GM20431 (cell line): ENCODE data around the gene TSHZ2.

Source experiments
- in situ Hi-C: fragments of 300-500 bp; cut with MseI, MboI; formaldehyde crosslinking; loops from one replicate; pipeline ENCODE4 v1.15.0; 2020; ENCODE audit warnings: low sequenced_read_pairs; ENCODE audit not compliant: unreplicated experiment

Gene TSHZ2, protein sequence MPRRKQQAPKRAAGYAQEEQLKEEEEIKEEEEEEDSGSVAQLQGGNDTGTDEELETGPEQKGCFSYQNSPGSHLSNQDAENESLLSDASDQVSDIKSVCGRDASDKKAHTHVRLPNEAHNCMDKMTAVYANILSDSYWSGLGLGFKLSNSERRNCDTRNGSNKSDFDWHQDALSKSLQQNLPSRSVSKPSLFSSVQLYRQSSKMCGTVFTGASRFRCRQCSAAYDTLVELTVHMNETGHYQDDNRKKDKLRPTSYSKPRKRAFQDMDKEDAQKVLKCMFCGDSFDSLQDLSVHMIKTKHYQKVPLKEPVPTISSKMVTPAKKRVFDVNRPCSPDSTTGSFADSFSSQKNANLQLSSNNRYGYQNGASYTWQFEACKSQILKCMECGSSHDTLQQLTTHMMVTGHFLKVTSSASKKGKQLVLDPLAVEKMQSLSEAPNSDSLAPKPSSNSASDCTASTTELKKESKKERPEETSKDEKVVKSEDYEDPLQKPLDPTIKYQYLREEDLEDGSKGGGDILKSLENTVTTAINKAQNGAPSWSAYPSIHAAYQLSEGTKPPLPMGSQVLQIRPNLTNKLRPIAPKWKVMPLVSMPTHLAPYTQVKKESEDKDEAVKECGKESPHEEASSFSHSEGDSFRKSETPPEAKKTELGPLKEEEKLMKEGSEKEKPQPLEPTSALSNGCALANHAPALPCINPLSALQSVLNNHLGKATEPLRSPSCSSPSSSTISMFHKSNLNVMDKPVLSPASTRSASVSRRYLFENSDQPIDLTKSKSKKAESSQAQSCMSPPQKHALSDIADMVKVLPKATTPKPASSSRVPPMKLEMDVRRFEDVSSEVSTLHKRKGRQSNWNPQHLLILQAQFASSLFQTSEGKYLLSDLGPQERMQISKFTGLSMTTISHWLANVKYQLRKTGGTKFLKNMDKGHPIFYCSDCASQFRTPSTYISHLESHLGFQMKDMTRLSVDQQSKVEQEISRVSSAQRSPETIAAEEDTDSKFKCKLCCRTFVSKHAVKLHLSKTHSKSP (N-terminal part only)

DNA sequence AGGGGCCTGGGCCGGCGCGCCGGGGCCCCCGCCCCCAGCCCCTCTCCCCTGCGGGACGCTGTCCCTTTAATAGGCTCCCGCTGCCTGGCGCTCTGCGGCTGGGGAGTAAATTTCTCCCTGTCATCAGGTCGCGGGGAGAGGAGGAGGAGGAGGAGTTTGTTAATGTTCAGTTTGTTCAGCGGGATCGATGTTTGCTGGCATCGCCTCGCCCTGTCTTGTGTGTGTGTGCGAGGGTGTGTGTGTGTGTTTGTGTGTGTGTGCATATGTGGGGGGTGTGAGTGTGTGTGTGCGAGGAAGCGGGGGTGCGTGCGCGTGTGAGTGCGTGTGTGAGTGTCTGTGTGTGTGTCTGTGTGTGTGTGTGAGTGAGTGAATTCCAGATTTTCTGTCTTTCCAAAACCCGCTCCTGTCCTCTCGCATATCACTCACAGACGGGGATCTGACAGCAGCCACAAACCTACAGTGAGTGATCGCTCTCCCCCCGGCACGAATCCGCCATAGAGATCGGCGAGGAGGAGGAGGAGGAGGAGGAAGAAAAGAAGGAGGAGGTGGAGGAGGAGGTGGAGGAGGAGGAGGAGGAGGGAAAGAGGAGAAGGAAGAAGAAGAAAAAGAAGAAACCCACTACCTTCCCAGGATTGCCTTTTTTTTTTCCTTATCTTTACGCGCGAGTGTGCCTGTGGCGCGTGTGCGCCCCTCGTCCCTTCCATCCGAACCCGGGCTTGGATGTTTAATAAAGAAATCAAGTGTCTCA lies at the start of gene TSHZ2:
TSS of gene TSHZ2 (plus strand) at position 169 of the 748 bp plus-strand sequence. CDS start 936 bp downstream, outside the sequence.
- in situ Hi-C loops = no loop called here

DNA sequence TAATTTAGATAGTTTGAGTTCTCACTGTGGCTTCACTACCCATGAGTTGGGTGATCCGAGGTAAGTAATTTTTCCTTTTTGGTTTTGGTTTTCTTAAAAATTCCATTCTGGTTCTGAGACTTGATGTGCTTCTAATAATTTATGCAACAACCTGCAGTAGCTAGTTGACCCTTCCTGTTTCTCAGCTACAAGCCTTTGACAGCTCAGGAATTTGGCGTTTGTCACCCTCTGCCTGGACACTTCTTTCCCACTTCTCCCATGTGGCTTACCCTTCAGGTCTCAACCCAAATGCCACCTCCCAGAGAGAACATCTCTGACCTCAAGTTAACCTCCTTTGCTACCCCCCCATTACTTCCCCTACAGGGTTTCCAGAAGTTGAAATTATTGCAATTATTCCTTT lies 49.7 kb upstream of the TSHZ2 start:
- in situ Hi-C loops = no loop called here

DNA sequence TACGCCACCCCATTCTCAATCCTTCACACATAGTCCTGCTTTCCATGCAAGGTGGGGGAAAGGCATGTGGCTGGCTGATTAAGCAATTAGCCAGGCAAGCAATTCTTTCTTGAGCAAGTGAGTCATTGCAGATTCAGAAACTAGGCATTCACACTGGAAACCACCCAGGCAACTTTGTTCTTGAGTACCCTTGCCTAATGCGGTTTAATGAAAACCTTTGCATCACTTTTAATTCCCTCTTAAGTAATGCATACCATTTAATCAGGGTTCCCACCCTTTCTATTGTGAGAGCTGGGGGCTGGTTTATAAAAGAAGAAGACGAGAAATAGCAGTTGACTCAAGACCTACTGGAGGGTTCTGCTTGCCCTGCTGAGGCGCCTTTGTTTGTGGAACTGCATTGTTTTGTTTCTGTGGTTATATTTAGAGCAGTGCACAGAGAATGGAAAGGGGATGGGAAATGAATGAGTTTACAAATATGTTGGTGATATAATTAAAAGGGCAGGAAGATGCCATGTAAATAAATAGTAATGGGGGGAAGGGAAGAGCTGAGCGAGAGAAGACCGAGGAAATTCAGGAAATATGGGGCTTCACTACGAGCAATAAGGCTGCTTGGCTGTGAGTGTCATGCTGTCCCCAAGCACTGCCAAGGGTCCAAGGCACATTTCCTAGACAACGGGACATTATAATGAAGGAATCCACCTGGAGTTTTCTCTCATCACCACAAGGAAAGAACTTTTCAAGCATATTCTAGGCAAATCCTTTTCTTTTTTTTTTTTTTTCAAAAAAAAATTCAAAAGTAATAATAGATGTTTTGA lies 48.8 kb upstream of the TSHZ2 start:
- in situ Hi-C loops = no loop called here

DNA sequence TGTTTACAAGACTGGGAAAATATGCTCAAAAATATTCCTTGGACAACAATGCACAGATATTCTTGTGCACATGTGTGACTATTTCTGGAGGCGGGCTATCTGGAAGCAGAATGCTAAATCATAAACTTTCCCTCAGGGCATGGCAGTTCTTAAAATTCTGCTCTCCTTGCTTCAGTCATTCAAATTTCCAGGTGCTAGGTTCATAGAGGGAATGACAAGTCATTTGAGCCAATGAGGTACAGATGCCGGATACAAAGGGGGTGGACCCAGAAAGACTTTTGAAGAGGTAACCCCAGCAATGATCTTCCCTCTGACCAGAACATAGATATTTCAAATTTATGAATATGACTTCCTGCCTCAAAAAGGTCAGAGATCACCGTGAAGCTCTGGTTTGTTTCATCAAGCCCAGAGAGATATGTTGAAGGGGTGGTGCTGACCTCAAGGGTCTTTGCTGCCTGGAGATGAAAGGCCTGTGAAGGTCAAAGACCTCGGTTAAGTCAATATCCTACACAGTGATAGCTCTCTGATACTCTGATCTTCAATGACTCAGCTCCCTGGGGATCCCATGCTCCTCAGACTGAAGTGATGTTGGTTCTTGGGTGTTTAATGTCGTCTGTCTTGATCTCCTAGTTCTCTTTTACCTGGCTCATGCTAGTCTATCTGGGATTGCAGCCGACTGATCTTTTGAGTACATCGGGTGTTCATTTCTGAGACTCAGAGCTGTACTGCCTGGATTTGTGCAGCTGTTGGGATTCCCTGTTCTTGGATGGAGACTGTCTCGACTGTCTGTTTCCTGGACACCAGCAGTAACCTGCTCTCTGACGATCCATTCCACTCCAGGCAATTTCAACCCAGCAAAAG lies 47.5 kb upstream of the TSHZ2 start:
- in situ Hi-C loops = no loop called here

DNA sequence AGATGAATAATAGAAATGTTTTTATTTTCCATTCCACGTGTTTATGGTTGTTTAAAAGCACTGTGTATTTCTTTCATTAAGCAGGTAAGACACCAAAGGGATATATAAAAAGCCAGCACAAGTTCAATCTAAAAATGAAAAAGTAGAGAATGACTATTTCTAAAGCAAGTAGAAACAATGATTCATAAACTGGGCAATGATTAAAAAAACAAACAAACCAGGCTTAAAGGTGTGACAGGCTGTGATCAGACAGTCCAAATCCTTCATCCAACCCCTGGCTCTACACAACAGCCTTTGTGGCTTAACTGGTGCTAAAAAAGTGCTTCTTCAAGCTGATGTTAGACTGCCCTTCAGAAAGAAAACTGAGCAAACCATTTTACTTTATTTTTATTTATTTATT lies 45.7 kb upstream of the TSHZ2 start:
- in situ Hi-C loops = no loop called here

DNA sequence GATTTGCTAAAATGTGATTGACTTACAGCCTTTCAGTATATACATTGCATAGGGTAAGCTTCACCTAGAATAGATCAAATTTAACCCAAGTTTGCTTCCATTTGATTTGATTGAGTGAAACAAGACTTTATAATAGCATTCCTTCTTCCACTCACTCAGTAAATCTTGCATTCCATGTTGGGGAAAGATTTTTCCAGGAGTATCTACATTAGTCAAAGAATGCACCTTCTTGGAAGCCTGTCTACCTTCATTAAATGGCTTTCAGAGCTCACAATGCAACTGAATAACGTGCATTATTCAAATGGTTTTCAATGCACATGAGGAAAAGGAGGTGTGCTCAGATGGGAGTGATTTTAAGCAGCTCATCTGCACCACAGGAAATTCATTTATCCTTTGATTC lies 38.3 kb upstream of the TSHZ2 start:
- in situ Hi-C loops = no loop called here

DNA sequence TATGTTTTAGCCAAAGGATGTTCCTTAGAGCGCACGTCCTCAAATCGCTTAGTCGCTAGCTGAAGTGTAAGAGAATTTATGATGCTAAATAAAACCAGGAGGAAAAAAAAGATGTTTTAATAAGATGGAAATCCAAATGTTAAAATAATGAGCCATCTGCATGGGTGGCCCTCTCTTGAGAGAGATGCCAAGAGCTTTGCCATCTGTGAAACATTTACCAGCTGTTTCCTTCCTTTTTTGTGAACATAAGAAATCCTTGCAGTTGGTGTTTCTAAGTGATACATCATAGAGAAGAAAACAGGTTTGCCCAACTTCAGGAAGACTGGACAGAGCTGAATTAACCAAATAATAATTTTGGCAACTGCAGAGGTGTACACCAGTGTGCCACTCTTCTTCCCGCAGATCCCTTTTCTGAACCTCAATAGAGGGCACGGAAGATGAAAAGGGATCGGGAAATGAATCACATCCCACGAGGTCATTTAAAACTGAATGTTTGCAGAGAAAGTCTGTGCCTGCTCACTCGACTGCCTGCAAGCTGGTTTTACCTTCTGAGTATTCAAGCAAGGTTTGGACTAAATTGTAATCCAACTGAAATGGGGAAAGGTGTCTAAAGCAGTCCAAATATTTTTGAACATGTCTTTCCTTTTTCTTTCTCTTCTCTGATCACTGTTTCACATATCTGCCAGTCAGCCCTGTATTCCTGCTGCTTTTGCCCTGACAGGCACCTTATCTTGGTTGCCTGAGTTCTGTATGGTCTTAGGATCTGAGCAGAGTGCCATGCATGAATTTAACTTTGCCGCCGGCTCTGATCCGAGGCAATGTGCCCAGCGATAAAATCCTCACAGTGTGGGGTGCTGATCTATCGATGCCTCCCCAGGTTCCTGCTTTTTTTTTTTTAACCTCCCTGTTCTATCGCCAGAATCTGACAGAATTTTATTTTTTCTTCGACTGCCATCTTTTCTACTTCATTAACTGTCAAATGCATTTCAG lies 35.5 kb upstream of the TSHZ2 start:
- in situ Hi-C loops = no loop called here

DNA sequence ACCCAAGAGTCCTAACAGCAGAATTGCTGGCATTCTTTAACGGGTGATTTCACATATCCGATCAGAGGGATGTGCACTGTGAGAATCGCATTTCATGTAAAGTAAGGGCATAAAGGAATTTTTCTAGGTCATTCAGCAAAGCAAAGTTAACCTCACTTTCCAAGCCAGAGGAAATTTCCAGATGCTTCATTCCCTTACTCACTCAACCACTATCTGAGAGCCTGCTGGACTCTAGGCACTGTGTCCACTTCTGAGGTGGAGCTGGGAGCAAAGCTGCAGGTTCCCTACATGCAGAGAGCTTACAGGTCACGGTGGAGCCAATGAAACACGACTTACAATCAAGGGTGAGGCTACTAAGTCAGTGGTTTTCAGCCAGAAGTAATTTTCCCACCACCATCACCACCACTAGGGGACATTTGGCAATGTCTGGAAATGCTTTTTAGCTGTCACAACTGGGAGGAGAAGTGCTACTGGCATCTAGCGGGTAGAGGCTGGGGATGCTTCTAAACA lies 34.5 kb upstream of the TSHZ2 start:
- in situ Hi-C loops = no loop called here

DNA sequence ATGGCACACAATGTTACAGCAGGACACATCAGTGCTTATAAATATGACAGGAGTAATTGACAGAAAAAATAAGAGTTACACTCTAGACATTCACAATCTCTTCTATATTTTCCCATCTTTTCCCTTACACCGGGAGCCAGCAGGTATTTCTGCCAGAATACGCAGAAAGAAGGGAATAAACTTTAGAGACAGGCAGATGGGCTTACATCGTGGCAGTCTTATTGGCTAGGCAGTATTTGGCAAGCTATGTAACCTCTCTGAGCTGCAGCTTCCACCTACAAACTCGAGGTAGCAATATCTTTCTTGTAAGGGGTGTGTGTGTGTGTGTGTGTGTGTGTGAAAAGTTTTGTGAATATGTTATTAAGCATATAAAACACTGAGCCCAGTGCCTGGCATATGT lies 33.0 kb upstream of the TSHZ2 start:
- in situ Hi-C loops = no loop called here

DNA sequence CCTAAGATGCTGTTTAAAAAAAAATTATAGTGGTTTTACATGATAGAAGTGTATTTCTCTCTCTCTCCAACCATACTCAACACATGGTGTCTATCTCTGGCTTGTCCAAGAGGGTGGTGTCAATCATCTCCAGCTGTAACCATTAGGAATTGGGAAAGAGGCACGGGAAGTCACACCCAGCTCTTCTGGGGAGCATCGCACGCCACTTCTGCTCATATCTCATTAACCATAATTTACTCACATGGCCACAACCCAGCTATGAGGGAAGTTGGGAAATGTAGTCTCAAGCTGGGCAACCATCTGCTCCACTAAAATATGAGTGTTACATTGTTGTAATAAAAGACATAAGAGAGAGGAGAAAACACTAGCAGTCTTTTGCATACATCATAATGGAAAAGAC lies 30.4 kb upstream of the TSHZ2 start:
- in situ Hi-C loops = no loop called here

DNA sequence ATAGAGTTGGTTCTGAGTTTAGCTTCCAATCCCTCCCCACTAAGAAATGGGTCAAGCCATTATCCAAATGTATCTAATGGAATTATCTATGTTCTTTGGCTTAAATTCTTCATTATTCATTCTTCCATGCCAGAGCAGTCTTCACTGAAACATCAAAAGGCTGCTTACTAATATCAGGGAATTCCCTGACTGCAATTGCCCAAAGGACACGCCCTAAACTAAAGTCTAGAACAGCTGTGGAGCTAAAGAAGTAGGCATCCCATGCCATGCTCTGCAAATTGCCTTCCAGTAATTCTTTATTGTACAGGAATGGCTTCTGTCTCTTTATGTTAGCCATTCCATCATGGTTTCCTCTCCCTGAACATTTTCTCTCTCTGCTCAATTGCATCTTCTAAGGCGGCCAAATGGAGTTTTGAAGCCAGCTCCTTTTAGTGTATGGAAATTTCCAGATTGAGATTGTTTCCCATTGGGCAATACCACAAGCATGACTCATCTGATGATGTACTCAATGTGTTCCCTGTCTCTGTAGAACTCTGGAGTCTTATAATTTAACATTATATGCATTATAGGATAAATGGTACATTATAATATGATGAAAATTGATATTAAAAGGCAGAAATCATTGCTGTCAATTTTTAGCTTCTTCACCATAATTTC lies 28.8 kb upstream of the TSHZ2 start:
- in situ Hi-C loops = no loop called here

DNA sequence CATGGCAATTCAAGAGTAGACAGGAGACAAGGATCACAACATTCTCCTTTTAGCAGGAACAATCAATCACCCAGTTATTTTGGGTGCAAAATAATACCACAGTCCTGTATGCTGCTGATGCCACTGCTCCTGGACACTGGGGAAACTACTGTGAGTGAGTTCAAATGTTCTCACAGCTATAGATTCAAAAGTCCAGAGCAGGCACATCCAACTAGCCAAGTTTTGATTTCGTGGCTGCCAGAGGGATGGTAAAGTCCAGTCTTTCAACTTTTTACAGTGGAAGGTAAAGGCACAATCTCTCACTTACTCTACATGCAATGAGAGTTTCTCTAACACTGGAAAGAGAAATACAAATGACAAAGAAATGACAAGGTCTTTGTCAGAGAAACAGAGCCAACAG lies 26.9 kb upstream of the TSHZ2 start:
- in situ Hi-C loops = no loop called here

DNA sequence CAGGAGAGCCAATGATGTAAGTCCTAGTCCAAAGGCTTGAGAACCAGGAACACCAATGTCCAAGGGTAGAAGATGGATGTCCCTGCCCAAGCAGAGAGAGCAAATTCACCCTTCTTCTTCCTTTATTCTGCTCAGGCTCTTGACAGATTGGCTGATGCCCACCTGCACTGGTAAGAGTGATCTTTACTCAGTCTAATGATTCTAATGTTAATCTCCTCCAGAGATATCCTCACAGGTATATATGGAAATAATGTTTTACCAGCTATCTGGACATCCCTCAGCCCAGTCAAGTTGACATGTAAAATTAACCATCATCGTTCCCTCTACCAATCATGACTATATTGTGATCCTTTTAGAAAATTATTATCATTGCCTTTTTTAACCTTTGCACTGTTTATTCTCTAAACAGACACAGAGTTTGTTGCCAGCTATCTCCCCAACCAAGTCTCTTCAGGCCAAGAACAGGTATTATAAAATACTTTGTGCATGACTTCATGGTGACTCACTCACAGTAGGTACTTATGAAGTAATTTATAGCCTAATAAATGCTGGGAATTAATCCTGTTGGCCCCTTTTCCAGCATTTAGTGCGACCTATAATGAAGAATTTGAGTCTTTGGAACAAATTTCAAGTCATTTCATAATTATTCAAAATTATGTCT lies 26.2 kb upstream of the TSHZ2 start:
- in situ Hi-C loops = no loop called here

DNA sequence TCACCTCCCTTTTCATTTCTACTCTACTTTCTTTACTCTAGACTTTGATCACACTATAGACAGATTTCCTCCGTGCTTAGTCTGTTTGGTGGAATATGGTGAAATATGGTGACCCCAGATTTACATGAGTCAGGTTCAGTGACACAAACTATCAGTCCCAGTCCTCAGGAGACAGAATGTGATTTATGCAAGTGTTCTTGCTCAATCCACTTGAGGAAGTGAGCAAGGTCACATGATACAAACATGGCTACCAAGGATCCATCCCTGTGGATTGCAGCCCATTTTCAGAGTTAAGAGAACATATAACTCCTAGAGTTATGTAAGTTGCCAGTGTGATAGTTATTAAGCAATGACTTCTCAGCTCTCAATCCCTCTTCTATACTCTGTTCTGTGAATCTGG lies 23.7 kb upstream of the TSHZ2 start:
- in situ Hi-C loops = no loop called here

DNA sequence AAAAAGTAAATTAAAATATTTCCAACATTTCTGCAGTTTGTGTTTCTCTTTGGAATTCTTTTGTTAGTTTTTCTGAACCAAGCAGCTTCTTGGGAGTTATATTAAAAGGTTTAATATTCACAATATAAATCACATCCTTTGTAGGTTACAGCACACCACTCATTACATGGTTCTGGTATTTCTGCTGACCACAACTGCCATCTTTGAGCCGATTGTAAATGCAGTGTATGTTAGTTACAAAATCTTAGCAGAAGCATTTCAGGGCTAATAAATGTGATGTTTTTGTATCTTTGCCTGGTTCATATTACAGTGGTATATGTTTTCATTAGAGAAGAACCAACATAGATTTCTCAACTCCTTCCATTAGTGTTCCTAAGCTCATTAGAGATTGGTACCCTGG lies 19.1 kb upstream of the TSHZ2 start:
- in situ Hi-C loops = no loop called here

DNA sequence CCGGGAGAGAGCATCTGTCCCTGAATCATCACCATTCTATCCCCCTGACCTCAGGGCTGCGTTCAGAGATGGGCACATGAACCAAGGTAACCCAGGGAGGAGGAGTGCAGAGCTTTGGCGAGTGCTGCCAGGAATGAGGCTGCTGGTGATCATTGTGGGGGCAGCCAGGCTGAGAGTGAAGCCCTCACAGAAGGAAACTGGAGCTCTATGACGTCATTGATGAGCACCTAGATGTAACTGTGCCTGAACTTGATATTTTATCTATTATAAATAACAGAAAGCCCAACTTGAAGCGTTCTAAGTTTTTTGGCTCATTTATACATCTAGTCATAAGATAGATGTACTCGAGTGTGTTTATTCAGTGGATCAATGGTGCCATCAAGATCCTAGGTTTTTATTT lies 17.3 kb upstream of the TSHZ2 start:
- in situ Hi-C loops = no loop called here
